GM12878 (cell line): ENCODE results near the gene EPB41L4B. TPM values are rescaled to one million over a fixed set of nuclear protein-coding genes. Genes with fewer than 3 reads are reported as not detected.

Experiments
- ATAC-seq: fragments of 200-7000 bp; cut with Tn5 transposase; 3 replicates; pipeline ENCODE4 v1.9.1; 2020; ENCODE audit warnings: mild to moderate bottlenecking, moderate library complexity
- BruUV-seq: library from RNA; stranded (reverse); fragments of 400-500 nt; replicated peaks from 2 replicates; lab custom pipeline; 2021; lab: Mats Ljungman, UMichigan
- CTCF ChIA-PET: fragments of 300-600 bp; sonication (Branson Sonifier 250); formaldehyde crosslinking; extraction: SDS; loops from one replicate; lab custom pipeline; 2021; ENCODE audit warnings: inconsistent platforms; lab: Yijun Ruan, JAX
- POLR2A ChIA-PET: fragments of 350-600 bp; formaldehyde crosslinking; extraction: SDS; loops from one replicate; lab custom pipeline; 2021; ENCODE audit warnings: inconsistent platforms; lab: Charles Lee
- RAD21 ChIA-PET: fragments of 300-600 bp; sonication (Branson Sonifier 250); formaldehyde crosslinking; loops from one replicate; lab custom pipeline; 2023; ENCODE audit warnings: antibody characterized with exemption; ENCODE audit not compliant: unreplicated experiment; lab: Charles Lee
- SMC1A ChIA-PET: fragments of 300-600 bp; sonication (Branson Sonifier 250); formaldehyde crosslinking; loops from one replicate; lab custom pipeline; 2023; ENCODE audit not compliant: unreplicated experiment, uncharacterized antibody; lab: Charles Lee
- DNase-seq: peaks from one replicate; pipeline ENCODE4 v3.0.0-alpha.2; 2011; ENCODE audit warnings: low read depth, low spot score
- FAIRE-seq: peaks from 3 replicates; lab custom pipeline; 2011; peaks lifted over from hg19 to GRCh38; lab: Jason Lieb, UNC
- H2AFZ ChIP-seq: 2 replicates; pipeline ENCODE4 v1.6.0; 2011; ENCODE audit warnings: low read depth, low read length, control low read depth; ENCODE audit not compliant: control insufficient read depth
- H3K27ac ChIP-seq: 2 replicates; pipeline ENCODE4 v1.5.1; 2011; ENCODE audit warnings: control low read depth; ENCODE audit not compliant: control insufficient read depth, insufficient read depth
- H3K27me3 ChIP-seq, 2 experiments: replicated peaks in 1 of 2; 2 replicates each; pipeline versions ENCODE4 v1.6.0 to v1.6.1; 2011; ENCODE audit warnings: low read length in 1 of 2; ENCODE audit not compliant: control insufficient read depth in 2 of 2, insufficient read depth in 2 of 2
- H3K36me3 ChIP-seq, 2 experiments: 2 replicates each; pipeline ENCODE4 v1.5.1; 2011; ENCODE audit warnings: low read length in 1 of 2; ENCODE audit not compliant: control insufficient read depth in 2 of 2, insufficient read depth in 2 of 2
- H3K4me1 ChIP-seq: 2 replicates; pipeline ENCODE4 v1.6.1; 2011; ENCODE audit warnings: mild to moderate bottlenecking, low read length, moderate library complexity, mixed read lengths; ENCODE audit not compliant: control insufficient read depth, insufficient read depth
- H3K4me2 ChIP-seq: 2 replicates; pipeline ENCODE4 v1.6.0; 2011; ENCODE audit warnings: control low read depth; ENCODE audit not compliant: control insufficient read depth, insufficient read depth
- H3K4me3 ChIP-seq: fragments of 200-600 bp; sonication (generic); 2 replicates; pipeline ENCODE4 v1.5.1; 2016
- H3K79me2 ChIP-seq: 2 replicates; pipeline ENCODE4 v1.6.0; 2011; ENCODE audit warnings: low read length; ENCODE audit not compliant: control insufficient read depth, insufficient read depth
- H3K9ac ChIP-seq: 2 replicates; pipeline ENCODE4 v1.8.0; 2011; ENCODE audit warnings: low read length, control low read depth, mixed read lengths; ENCODE audit not compliant: control insufficient read depth, insufficient read depth
- H3K9me3 ChIP-seq: replicated peaks from 3 replicates; pipeline ENCODE4 v1.5.1; 2011; ENCODE audit warnings: mild to moderate bottlenecking, low read length; ENCODE audit not compliant: control insufficient read depth, insufficient read depth
- H4K20me1 ChIP-seq: 2 replicates; pipeline ENCODE4 v1.6.0; 2011; ENCODE audit not compliant: control insufficient read depth, insufficient read depth
- BACH1 ChIP-seq: fragments of 450-650 bp; IDR thresholded peaks from 2 replicates; pipeline ENCODE4 v1.6.1; 2017; ENCODE audit warnings: mild to moderate bottlenecking, borderline replicate concordance
- BCLAF1 ChIP-seq: fragments of 450-650 bp; IDR thresholded peaks from 2 replicates; pipeline ENCODE4 v1.6.1; 2017; ENCODE audit warnings: antibody characterized with exemption, mild to moderate bottlenecking, moderate library complexity
- WGBS: methylation state at CpG from one replicate; pipeline ENCODE4 v1.1.6; 2016; ENCODE audit warnings: low lambda C conversion rate; ENCODE audit not compliant: insufficient replicate concordance, insufficient coverage; ENCODE audit errors: missing lambda C conversion rate; 5-methylcytosine and 5-hydroxymethylcytosine counted together
- in situ Hi-C: fragments of 300-500 bp; cut with MboI; formaldehyde crosslinking; loops from 9 replicates; pipeline ENCODE4 v1.14.3; 2018; ENCODE audit warnings: mixed read lengths
- intact Hi-C: fragments of 100-400 bp; cut with micrococcal nuclease; formaldehyde crosslinking; loops from one replicate; pipeline ENCODE4 v1.14.2; 2022; ENCODE audit not compliant: unreplicated experiment
- polyA plus RNA-seq, 11 experiments: library from polyadenylated mRNA; depleted of rRNA in 4 of 11; unstranded in 6 of 11; stranded (reverse) in 5 of 11; fragments of >200 nt; fragmentation: Nextera tagmentation in 4 of 11; fragmentation: Illumina TruSeq in 1 of 11; extraction: Ambion mirVana in 4 of 11; extraction: Trizol in 1 of 11; gene quantifications; 1 replicate in 1 of 11; 2 replicates in 10 of 11; pipeline versions ENCODE4 v1.2.1 to v1.2.3, GENCODE V29; 2011 to 2016; ENCODE audit warnings: inconsistent platforms in 2 of 11, missing spikeins in 2 of 11, low read depth in 1 of 11
- total RNA-seq, 4 experiments: library from RNA; depleted of rRNA in 3 of 4; stranded (reverse); fragments of >200 nt in 3 of 4; fragmentation: Illumina TruSeq in 1 of 4; extraction: Trizol in 1 of 4; gene quantifications; 2 replicates each; pipeline versions ENCODE4 v1.2.1 to v1.2.3, GENCODE V29; 2013 to 2021

Gene EPB41L4B
- total and polyA plus RNA-seq, 10 of the 15 experiments (the other 5 are each of a cell fraction or from before 2014, with no cell fraction given), result 0.04 to 0.75 (median 0.13) TPM; not detected in 1

GRCh38 chr9:109295221-109296130 lies 25.4 kb downstream of the EPB41L4B start:
- TF ChIP-seq BACH1, result no peak
- TF ChIP-seq BCLAF1, result no peak
- Histone ChIP-seq H3K4me3 (no peak overlapping the region), H3K4me2 (no peak overlapping the region), H4K20me1 (no peaks in the 10 kb centered on the region), H3K9me3 (no peaks in the 10 kb centered on the region), H3K9ac (no peak overlapping the region), H3K36me3 (no peaks in the 10 kb centered on the region), H3K27ac (no peak overlapping the region), H2AFZ (no peak overlapping the region), H3K79me2 (no peaks in the 10 kb centered on the region), H3K27me3 (no peaks in the 10 kb centered on the region; a peak in 2 of 4 replicates), H3K4me1 (no peaks in the 10 kb centered on the region)
- DNase-seq (no peak), ATAC-seq (no peak), FAIRE-seq (no peak)
- in situ Hi-C loops, result no loop called here
- intact Hi-C loops, result no loop called here
- CTCF ChIA-PET, result no interaction called here
- RAD21 ChIA-PET, result interaction anchor here (1.2 kb wide), 1 partner anchor 116 kb away, joined by 4 read pairs; no protein-coding TSS in a partner anchor
- 3% methylated on average over 4 of the region's 4 CpGs for WGBS
- POLR2A ChIA-PET, result interaction anchor here (0.5 to 0.7 kb wide), 2 partner anchors 237 to 882 kb away, joined by 3 to 4 read pairs; no protein-coding TSS in a partner anchor
- no TSS peak for BruUV-seq
- SMC1A ChIA-PET, result no interaction called here
